ENCODE data around the gene SETBP1.

SETBP1 gene

DNA sequence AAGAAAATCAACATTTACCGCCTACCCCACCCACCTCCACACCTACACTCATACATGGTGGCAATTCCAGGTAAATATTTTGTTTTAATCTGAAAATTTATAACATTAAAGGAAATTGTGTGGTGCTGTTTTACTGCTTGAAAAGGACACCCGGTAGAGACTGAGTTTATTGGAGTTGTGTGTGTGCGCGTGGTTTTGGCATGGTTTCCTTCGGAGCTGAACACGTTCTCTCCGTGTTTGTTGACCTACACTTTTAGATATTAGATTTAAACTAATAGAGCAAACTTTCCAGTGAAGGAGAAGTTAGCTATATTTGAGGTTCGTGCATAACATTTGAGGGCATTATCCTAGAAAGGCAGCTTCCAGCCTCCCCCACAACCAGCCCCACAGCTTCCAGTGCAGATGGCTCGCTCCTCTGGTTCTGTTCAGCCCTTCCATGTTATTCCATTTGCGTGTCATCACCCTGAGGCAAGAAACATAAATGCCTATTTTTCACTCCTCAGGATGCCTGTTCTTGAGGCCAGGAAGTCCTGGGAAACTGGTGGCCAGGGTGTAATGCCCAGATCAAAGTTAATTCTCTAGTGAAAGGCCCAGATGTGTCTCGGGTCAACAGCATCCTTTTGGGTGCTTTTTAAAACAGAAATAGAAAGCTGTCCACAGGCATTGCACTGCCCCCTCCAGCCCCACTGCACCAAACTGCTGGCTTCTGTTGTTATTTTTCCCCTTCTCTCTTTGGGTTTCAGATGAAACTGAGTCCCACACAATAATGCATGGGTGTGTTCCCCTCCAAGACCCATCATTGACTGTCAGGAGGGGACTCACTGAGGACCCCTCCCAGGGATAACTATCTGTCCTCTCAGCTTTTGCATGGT lies 190.2 kb downstream of the SETBP1 start:
- DNase-seq (ENCODE audit: low spot score), result no peak

DNA sequence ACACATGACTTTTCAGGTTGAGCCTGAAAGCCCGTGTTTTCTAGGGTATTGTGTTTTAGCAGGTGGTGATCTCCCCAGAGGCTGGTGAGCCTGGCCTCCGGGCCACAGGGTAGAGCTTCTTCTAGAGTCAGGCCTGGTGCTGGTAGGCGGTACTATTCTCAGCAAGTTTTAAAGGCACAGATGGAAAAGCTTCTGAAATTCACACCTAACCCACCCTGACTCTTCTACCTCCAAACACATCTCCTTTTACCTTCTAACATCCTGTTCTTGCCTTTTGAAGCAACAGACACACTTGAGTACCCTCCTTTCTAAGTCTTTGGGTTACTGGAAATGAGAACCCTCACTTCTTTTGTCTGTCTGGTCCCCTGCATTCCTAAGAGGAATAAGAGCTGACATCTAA lies 191.1 kb downstream of the SETBP1 start:
- DNase-seq (ENCODE audit: low spot score), result no peak

DNA sequence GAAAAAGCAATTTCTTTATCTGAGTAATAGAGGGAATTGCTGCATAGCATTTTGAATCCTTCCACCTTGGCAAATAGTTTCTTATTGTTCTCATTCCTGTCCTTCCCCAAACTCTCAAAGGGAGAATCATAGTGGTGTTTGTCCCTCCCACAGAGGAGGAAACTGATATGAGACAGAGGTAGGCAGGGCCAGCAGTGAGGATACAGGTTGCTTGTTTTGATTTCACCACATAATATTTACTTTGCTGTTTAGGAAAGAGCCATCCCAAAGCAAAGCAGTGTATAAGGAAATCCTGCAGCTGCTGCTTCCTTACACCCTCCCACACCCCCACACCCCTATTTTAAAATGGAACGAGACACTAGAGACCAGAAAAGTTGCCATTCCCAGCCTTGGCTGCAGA lies 195.3 kb downstream of the SETBP1 start:
- DNase-seq (ENCODE audit: low spot score), result no peak

DNA sequence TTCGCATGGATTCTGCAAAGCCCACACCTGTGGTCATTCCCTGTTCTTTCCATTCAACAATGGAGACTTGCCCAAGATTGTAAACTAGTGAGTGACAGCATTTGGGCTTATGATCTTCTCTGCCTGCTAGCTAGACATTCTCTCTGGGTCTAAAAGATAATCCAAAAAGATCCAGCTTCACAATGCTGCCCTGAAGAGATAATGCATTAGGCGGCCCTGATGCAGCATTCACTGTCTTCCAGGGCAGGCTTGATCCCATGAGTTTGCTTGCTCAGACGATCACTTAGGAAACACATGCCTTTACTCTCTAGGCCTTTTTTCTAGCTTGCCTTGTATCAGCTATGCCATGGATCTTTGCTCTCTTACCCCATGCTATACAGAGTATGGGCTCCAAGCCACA lies 196.1 kb downstream of the SETBP1 start:
- DNase-seq (ENCODE audit: low spot score), result no peak

DNA sequence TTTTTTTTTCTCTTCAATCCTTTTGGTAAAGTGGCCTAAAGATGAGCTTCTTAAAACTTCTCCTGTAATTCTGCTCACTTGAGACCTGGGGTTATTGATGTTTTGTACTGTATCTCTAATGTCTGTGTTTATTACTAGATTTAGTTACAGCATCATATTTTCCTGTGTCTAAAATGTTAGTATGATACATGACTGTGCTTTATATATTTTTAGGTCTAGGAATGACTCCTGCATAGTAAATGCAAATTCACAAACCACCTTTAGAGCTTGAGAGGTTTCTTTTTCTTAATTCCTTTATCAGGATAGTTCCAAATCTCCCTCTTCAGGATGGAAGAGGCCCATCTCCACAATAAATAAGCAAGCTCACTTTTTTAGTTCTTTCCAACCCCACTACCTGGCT lies 197.6 kb downstream of the SETBP1 start:
- no peak for DNase-seq (ENCODE audit: low spot score)

DNA sequence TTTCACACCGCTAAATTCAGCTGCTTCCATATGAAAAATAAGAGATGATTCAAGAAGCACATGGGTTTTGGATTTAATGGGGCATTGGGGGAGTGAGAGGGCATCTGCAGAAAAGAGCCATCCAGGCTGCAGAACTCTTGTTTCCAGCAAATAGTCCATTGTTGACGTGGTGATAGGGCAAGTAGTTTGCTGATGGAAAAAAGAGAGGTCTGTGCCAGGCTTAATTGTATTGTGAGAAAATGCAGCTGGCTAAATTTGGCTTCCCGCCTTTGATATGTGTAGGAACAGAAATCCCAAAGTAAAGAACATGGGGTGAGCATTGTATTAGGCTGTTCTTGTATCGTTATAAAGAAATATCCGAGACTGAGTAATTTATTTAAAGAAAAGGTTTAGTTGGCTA lies 199.5 kb downstream of the SETBP1 start:
- no peak for DNase-seq (ENCODE audit: low spot score)

DNA sequence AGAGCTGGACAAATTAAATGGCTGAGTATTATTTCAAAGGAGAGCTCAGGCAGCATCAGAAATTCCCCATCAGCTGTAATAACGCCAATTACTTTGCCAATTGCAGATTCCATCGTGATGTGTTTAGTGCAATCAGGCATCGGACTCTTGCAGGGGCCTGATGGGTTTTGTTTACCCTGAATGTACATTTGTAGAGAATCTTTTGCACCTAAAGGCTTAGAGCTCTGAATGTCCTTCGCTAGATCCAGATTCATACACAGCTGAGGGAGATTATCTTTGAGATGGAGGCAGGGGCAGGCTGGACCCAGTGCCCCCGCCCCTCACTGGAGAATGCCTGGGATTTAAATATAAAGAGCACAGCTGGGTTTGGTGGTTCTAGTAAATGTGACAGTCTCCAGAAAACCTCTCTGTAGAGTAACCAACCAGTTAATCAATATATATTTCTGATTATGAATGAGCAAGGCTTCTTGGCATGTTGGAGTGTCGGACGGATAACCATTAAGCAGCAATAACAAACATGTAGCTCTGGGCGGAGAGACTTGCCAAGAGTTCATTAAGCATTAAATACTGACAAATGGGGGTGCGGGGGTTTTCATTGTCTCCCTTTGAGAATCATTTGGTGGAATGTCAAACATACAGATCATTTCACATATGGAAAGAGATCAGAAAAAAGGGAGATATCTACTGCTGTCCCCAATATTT lies 200.9 kb downstream of the SETBP1 start:
- DNase-seq (ENCODE audit: low spot score), result no peak

DNA sequence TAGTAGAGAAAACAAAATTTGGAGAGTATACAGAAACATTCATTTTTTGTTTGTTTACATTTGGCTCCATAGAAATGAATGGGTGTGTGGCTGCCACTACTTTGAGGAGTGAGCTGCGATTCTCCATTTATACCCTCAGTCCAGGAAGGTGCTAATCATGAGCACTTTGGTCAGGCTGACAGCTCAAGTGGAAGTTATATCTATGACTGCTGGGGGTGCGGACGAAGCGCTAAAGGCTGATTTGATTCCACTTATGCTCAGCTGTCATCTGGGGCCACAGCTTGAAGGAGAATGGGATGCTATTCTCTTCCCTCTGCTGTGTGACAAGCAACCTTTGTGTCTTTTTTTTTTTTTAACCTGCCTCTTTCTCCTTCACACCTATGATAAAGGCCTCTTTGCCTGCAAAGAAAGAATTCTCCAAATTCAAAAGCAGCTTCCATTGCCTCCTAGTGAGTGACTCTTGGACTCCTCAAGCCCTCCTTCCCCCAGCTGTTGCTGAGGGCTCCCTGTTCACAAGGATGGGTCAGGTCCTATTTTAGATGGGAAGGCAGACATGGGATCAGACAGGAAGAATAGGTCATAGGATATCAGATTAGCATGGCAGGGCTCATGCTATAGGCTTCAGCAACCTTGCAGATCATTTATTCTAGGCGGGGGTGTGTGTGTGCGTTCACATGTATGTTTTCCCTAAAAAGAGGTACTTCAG lies 201.6 kb downstream of the SETBP1 start:
- DNase-seq (ENCODE audit: low spot score), result no peak

DNA sequence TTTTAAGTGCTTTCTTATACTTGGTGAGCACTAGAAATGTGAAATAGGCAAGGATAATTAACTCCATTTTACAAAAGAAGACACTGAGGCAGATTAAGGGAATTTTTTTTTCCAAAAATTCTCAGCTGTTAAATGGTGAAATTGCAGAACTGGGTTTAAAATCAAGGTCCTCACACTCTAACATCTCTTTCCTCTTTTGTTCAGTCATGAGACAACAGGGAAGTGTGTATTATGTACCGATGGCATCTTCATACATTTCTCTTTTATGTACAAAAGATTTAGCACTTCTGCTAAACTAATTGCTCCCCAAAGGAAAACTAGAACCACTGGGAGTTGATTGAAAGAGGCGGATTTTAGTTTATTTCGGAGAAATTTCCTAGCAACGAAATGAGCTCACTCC lies 203.0 kb downstream of the SETBP1 start:
- DNase-seq (ENCODE audit: low spot score), result no peak

DNA sequence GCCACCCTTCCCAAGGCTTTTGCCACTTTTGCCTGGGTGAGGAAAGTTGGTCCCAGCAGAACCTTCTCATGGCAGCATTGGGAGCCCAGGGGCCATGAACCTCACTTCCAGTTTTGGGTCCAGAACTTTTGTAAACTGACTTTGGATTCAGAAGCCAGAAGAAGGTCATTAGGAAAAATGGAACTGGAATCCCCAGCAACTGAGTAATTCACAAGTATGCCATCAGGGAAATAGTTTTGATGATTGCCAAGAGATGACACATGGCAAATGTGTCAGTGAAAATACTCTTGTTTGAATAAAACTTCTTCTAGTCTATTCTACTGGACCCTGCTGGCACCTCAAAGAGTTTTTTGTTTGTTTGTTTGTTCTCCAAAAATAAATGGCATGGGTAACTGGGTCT lies 203.7 kb downstream of the SETBP1 start:
- DNase-seq (ENCODE audit: low spot score), result peak; percentile 49

DNA sequence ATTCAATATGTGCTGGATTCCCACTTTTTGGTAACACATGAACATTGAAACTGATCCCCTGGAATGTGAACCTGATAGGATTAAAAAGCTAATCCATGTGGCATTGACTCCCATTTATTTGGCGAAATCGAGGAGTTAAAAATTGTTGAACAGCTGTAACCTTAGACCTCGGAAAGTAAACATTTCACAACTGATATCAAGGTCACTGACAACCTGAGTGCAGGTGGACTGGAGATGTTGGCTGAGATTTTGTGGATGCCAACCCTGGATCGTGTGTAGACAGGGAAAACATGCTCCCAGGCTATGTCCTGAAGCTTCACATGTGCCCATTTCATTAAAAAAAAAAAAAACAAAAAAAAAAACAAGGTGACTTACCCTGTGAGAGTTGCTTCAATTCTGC lies 204.8 kb downstream of the SETBP1 start:
- no peak for DNase-seq (ENCODE audit: low spot score)

DNA sequence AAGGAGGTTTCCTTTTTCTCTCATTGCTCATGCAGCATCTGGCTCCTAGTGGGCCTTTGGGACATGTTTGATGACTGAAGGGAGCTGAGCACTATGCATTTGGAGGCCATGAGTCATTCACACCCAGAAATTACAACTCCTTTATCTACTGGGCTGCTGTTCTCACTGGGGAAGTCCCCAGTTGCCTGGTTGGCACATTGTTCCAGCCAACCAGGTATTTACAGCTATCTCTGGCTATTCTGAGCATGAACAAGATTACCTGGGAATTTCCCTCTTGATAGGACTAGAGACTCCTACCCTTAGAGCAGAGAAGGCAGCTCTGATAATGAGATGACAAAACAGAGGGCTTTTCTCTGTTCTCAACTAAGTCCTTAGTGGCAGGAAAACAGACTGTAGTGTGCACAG lies 206.5 kb downstream of the SETBP1 start:
- peak; percentile 55 for DNase-seq (ENCODE audit: low spot score)

DNA sequence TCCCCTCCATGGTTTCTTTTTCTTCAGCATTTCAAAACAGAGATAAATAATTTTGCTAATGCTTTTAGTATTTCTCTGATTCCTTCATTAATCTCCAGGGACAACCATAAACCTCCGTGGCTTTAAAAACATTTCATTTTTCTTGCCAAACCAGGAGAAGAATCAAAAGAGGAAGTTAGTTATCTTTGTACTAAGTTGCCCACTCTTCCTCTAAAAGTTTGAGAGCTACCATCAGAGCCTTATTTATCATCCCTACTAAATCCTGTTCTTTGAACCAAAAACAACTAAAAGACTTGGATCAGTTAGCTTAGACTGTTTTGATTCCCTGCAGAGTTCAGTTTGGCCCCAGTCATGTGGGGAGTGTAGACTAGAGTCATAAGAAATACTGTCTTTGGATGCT lies 208.4 kb downstream of the SETBP1 start:
- DNase-seq (ENCODE audit: low spot score), result no peak

DNA sequence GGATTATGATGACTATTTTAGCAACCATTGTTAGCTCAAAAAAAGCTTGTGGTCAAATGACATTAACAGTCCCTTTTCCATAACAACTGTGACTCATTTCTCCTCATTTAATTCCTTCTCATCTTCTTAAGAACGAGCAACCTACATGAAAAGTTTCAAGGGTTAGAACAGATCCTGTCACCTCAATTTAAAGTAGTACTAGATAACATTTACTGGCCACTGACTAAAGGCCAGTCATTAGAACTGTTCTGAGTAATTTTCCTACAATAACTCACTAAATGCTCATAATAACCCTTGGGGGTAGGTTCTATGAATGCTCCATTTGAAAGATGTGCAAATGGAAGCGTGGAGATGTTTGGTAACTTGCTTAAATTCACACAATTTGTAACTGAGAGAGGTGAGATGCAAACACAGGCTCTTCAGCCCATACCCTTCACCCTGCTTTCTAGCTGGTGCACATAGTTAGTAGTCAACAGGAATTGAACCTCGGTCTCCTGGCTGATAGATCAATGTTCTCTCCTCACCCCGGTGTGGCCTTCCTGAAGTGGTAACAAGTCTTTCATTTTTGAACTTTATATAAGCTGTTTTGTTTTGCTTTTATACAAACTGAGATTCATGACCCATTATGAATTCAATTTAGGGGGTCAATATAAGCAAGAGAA lies 212.5 kb downstream of the SETBP1 start:
- no peak for DNase-seq (ENCODE audit: low spot score)

DNA sequence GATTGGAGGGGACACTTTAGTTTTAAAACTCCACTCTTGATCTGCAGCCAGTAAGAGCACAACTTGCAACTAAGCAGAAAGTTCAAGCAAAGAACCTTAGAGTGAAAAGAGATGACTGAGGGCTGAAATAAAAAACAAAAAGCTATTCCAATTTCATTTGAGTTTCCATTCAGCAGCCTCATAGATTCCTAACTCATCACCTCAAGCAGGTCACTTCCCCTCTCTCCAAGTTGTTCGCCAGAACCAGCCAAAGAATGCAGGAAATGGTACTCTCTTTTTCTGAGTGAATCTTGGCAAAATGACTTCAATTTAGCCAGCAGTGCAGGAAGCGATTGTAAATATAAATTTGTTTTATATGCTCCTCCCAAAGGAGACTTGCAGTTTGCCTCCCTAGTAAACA lies 213.3 kb downstream of the SETBP1 start:
- DNase-seq (ENCODE audit: low spot score), result no peak

DNA sequence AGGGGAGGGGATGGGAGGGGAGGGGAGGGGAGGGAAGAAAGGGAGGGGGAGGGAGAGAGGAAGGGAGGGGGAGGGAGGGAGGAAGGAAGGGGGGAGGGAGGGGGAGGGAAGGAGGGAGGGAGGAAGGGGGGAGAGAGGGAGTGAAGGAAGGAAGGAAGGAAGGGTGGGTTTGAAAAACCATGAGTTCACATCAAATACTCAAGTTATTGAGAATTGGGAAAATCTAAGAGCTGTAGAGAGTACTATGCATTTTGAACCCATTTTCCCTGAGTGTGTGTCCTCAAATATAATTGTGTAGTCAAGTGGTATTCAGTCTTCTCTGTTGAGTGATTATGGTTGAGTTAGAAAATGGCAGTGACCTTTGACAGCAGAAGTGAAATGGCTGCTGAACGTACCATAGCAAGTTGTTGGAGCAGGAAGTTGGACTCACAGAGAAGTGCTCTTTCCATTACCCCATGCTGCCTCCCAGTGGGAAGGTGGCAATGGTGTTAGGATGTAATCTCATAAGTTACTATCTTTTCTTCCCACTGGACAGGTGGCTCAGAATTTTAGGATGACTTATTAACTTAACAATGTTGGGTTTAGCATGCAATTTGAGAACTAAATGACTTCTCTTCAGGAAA lies 214.6 kb downstream of the SETBP1 start:
- peak; percentile 39 for DNase-seq (ENCODE audit: low spot score)

DNA sequence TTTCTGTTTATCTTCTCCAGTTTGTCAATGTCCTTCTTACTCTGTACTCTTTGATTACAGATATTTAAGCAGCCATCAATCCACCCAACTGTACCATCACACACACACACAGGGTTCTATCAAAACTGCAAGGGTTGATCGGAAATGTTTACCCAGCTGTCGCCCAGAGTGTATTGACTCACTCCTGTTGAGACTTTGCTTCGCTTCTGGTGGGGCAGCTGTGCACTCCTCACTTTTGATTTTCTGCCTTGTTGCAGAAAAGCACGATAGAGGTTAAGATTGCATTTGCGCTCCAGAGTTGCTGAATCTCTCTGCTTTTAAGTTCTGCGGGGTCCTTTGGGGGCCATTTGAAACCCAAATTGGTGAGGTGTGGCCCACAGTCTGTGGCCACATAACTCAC lies 216.2 kb downstream of the SETBP1 start:
- no peak for DNase-seq (ENCODE audit: low spot score)

DNA sequence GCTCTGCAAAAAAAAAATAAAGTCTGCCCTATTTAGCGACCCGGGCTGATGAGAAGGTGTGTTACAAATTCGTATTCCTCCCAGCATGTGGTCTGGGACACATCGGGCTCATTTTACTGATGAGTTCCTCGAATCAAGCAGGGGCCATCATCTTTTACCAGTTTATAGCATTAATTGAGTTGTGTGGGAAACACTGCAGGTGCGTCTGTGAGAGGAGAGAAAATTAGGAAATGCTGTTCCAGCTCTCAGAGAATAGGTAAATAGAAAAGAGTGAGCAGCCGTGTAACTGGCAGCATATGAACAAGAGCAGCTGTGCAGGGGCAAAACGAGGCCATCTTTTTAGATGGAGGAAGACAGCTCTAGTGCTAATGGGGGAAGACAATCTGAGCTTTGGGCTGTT lies 216.7 kb downstream of the SETBP1 start:
- no peak for DNase-seq (ENCODE audit: low spot score)

DNA sequence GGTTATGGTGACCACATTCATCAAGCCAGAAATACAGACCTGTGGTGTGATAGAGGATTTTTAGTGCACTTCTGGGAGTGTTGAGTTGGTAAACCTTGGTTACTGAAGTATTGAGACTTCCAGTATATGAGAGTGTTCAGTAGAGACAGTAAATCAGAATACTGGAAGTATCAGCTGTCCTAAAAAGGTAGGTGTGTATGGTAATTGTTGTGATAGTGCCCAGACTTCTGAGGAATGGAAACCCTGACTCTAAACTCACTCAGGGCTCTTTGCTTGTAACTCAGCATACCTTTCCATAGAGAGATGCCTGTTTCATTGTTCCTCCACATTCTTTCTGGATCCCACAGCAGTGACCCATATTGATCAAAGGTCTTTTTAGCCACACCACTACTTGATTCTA lies 217.1 kb downstream of the SETBP1 start:
- DNase-seq (ENCODE audit: low spot score), result no peak

DNA sequence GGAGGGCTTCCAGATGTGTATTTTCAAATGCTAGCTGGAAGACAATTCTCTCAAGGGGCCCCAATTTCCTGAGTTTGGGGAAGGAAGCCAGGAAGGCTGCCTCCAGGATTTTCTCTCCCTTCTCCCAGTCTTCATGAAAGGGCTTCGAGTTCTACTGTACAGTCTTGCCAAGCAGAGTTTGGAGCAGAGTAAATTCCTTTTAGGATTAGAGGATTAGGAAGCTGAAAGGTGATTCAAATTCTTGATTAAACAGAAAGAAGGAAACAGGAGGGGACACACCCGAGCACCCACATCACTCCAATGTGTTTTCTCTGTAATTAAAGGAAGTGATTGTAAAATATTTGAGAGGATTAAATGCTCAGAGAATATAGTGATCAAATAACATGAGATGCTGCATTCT lies 217.8 kb downstream of the SETBP1 start:
- DNase-seq (ENCODE audit: low spot score), result no peak

DNA sequence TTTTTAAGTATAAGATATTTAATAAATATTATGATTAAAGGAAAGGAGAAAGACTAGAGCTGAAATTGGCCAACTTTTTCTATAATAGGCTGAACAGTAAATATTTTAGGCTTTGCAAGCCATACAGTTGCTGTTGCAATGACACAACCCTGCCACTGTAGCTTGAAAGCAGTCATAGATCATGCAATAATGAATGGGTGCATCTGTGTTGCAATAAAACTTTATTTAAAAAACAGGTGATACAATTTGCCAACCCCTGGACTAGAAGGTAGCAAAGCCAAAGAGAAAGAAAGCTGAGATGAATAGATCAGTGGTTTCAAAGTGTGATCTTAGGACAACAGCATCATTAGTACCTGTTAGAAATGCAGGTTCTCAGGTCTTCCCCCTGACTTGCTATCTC lies 219.1 kb downstream of the SETBP1 start:
- DNase-seq (ENCODE audit: low spot score), result no peak

DNA sequence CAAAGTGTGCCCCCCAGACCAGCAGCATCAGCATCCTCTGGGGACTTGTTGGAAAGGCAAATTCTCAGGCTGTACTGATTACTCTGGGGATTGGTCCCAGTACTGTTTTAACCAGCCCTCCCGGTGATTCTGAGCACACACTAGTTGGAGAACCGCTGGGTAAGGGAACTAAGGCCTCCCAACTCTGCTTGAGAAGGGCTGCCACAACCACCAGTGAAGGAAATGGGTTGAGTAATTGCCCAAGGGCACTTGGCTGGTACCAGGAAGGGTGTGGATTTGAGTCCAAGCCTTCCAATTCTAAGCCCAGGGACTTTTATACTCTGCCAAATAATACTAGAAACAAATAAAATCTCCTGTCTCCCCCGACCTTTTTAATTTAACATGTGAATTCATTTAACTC lies 219.9 kb downstream of the SETBP1 start:
- no peak for DNase-seq (ENCODE audit: low spot score)

Measured in GM03348 (cell line).